HAP-1 (cell line): ENCODE data around the gene LPIN3.

Source experiments
- DNase-seq, 2 experiments: peaks; one replicate each; pipeline ENCODE4 v3.0.0-alpha.2; 2016 to 2020; ENCODE audit warnings: low spot score in 2 of 2
- H3K27me3 ChIP-seq: fragments of 250-450 bp; sonication (Bioruptor Pico); 2 replicates; pipeline ENCODE4 v1.5.1; 2020; ENCODE audit warnings: low read depth, mild to moderate bottlenecking, moderate library complexity
- H3K36me3 ChIP-seq: fragments of 250-450 bp; sonication (Bioruptor Pico); replicated peaks from 2 replicates; pipeline ENCODE4 v1.5.1; 2020; ENCODE audit warnings: mild to moderate bottlenecking
- H3K4me1 ChIP-seq: fragments of 250-450 bp; sonication (Bioruptor Pico); 2 replicates; pipeline ENCODE4 v1.5.1; 2020; ENCODE audit warnings: mild to moderate bottlenecking
- H3K4me3 ChIP-seq: fragments of 250-450 bp; sonication (Bioruptor Pico); 2 replicates; pipeline ENCODE4 v1.5.1; 2020; ENCODE audit warnings: mild to moderate bottlenecking, moderate library complexity
- H3K9me3 ChIP-seq: fragments of 250-450 bp; sonication (Bioruptor Pico); 2 replicates; pipeline ENCODE4 v1.5.1; 2020; ENCODE audit warnings: mild to moderate bottlenecking, moderate library complexity
- in situ Hi-C: fragments of 300-500 bp; cut with MboI; formaldehyde crosslinking; loops from 3 replicates; pipeline ENCODE4 v1.14.3; 2020; ENCODE audit warnings: low sequenced_read_pairs, inconsistent platforms, mixed read lengths

The LPIN3 gene, protein sequence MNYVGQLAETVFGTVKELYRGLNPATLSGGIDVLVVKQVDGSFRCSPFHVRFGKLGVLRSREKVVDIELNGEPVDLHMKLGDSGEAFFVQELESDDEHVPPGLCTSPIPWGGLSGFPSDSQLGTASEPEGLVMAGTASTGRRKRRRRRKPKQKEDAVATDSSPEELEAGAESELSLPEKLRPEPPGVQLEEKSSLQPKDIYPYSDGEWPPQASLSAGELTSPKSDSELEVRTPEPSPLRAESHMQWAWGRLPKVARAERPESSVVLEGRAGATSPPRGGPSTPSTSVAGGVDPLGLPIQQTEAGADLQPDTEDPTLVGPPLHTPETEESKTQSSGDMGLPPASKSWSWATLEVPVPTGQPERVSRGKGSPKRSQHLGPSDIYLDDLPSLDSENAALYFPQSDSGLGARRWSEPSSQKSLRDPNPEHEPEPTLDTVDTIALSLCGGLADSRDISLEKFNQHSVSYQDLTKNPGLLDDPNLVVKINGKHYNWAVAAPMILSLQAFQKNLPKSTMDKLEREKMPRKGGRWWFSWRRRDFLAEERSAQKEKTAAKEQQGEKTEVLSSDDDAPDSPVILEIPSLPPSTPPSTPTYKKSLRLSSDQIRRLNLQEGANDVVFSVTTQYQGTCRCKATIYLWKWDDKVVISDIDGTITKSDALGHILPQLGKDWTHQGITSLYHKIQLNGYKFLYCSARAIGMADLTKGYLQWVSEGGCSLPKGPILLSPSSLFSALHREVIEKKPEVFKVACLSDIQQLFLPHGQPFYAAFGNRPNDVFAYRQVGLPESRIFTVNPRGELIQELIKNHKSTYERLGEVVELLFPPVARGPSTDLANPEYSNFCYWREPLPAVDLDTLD

GRCh38 chr20:41340327-41341055 lies at the start of gene LPIN3:
LPIN3 (plus strand) TSS chr20:41340821; CDS start chr20:41345804, 4,983 bp downstream.
- DNase-seq: peak; percentile 85 to 96
- in situ Hi-C loops: loop anchor here (5.0 to 10.0 kb wide), 2 partner anchors 163 to 376 kb away; no protein-coding TSS in a partner anchor
- Histone ChIP-seq H3K9me3 (no peaks in the 10 kb centered on the region), H3K4me1 (peaks cover 13% of the 10 kb centered on the region), H3K4me3 (peak within 1 kb of the TSS; percentile 33), H3K27me3 (no peaks in the 10 kb centered on the region), H3K36me3 (no peaks in the 10 kb centered on the region)

GRCh38 chr20:41293269-41294037 lies 47.2 kb upstream of the LPIN3 start:
- no peak for DNase-seq
- Histone ChIP-seq H3K4me1 (no peaks in the 10 kb centered on the region; the same call in none of the 2 replicates), H3K4me3 (no peak overlapping the region), H3K9me3 (no peaks in the 10 kb centered on the region), H3K36me3 (no peaks in the 10 kb centered on the region), H3K27me3 (no peaks in the 10 kb centered on the region)
- in situ Hi-C loops: no loop called here

- in situ Hi-C loops: no loop called here
- Histone ChIP-seq H3K27me3 (no peaks in the 10 kb centered on the region), H3K4me3 (no peak overlapping the region), H3K9me3 (no peaks in the 10 kb centered on the region), H3K4me1 (no peaks in the 10 kb centered on the region), H3K36me3 (no peaks in the 10 kb centered on the region)
- no peak for DNase-seq
Measured at GRCh38 chr20:41299899-41300298, 40.7 kb upstream of the LPIN3 start.

GRCh38 chr20:41300383-41300782 lies 40.2 kb upstream of the LPIN3 start:
- H3K9me3 ChIP-seq: no peaks in the 10 kb centered on the region
- H3K4me3 ChIP-seq: no peak overlapping the region
- in situ Hi-C loops: no loop called here
- no peaks in the 10 kb centered on the region for H3K27me3 ChIP-seq
- no peak for DNase-seq
- H3K4me1 ChIP-seq: no peaks in the 10 kb centered on the region
- H3K36me3 ChIP-seq: no peaks in the 10 kb centered on the region

GRCh38 chr20:41300886-41301285 lies 39.7 kb upstream of the LPIN3 start:
- no peaks in the 10 kb centered on the region for H3K4me1 ChIP-seq
- no peak overlapping the region for H3K4me3 ChIP-seq
- H3K36me3 ChIP-seq: no peaks in the 10 kb centered on the region
- no peaks in the 10 kb centered on the region for H3K27me3 ChIP-seq
- H3K9me3 ChIP-seq: no peaks in the 10 kb centered on the region
- in situ Hi-C loops: no loop called here
- DNase-seq: no peak

- Histone ChIP-seq H3K27me3 (no peaks in the 10 kb centered on the region), H3K9me3 (no peaks in the 10 kb centered on the region), H3K4me3 (no peak overlapping the region), H3K36me3 (no peaks in the 10 kb centered on the region), H3K4me1 (no peaks in the 10 kb centered on the region)
- in situ Hi-C loops: no loop called here
- no peak for DNase-seq
Measured at GRCh38 chr20:41304002-41304401, 36.6 kb upstream of the LPIN3 start.

DNA sequence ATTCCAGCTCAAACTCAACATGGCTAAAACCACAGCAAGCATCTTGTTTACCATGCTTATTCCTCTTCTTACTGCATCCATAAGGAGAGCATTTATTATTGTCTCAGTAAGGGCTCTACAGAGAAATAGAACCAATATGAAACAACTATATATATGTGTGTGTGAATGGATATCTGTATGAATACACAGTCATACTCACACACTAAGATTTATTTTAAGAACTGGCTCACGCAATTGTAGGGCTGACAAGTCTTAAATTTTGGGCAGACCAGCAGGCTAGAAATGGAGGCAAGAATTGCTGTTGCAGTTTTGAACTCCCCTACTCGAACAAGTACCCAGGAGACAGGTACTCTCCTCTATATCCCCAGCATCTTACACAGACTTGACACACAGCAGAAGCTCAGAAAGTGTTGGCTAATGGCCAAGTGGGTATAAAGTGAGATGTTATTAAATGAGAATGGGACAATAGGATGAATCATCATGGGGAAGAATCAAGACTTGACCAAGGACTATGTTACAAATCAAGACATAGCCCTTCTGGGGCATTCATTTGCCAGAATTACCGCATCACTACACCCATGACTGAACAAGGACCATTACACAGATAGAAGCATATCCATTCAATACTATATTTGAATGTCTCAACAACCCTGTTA lies 36.1 kb upstream of the LPIN3 start:
- Histone ChIP-seq H3K4me1 (no peaks in the 10 kb centered on the region), H3K27me3 (no peaks in the 10 kb centered on the region), H3K4me3 (no peak overlapping the region), H3K9me3 (no peaks in the 10 kb centered on the region), H3K36me3 (no peaks in the 10 kb centered on the region)
- no peak for DNase-seq
- in situ Hi-C loops: no loop called here

- no peaks in the 10 kb centered on the region for H3K9me3 ChIP-seq
- no peaks in the 10 kb centered on the region for H3K36me3 ChIP-seq
- in situ Hi-C loops: no loop called here
- H3K4me3 ChIP-seq: no peak overlapping the region
- no peaks in the 10 kb centered on the region for H3K4me1 ChIP-seq
- no peak for DNase-seq
- H3K27me3 ChIP-seq: no peaks in the 10 kb centered on the region
Measured at GRCh38 chr20:41306061-41306727, 34.4 kb upstream of the LPIN3 start.

- Histone ChIP-seq H3K9me3 (no peaks in the 10 kb centered on the region), H3K27me3 (no peaks in the 10 kb centered on the region), H3K4me3 (no peak overlapping the region), H3K36me3 (no peaks in the 10 kb centered on the region), H3K4me1 (no peaks in the 10 kb centered on the region)
- in situ Hi-C loops: no loop called here
- DNase-seq: no peak
Measured at GRCh38 chr20:41307021-41307420, 33.6 kb upstream of the LPIN3 start.

GRCh38 chr20:41308290-41308711 lies 32.3 kb upstream of the LPIN3 start:
- no peaks in the 10 kb centered on the region for H3K27me3 ChIP-seq

DNA sequence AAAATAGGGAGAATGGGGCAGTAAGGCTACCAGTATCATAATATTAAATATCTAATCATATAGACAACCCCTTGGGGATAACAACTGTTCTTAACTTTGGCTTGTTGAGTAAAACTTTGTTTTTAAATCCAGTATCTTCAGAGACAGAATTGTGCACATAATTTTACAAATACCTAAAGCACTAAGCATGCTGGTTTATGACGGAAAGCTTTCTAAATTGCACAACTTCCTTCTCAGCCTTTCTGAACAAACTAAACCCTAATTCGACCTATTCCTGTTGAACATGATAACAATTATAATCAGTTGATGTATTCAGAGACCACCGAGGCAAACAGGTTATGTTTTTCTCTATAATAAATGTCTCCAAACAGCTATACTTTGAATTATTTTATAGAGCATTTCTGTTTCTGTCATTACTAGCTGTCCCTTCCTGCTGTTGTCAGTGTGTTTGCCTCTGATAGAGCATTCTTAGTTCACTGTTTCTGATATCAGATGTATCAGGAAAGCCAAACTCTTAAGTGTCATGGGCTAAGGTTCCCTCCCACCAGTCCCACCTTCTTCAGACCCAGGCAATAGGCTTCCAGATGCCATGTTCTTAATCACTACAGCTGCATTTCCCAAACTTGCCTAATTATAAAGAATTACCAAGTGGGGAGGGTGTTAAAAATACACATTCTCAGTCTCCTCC lies 31.8 kb upstream of the LPIN3 start:
- H3K4me3 ChIP-seq: no peak overlapping the region
- no peaks in the 10 kb centered on the region for H3K9me3 ChIP-seq
- DNase-seq: no peak
- H3K4me1 ChIP-seq: no peaks in the 10 kb centered on the region
- no peaks in the 10 kb centered on the region; the same call in 1 of the 2 replicates for H3K36me3 ChIP-seq
- H3K27me3 ChIP-seq: no peaks in the 10 kb centered on the region
- in situ Hi-C loops: no loop called here

More at GRCh38 chr20:41308290-41308711, 32.3 kb upstream of the LPIN3 start:
- Histone ChIP-seq H3K4me3 (no peak overlapping the region), H3K9me3 (no peaks in the 10 kb centered on the region), H3K36me3 (no peaks in the 10 kb centered on the region; the same call in 1 of the 2 replicates), H3K4me1 (no peaks in the 10 kb centered on the region)
- no peak for DNase-seq
- in situ Hi-C loops: no loop called here

- peaks cover 2% of the 10 kb centered on the region for H3K4me1 ChIP-seq
- no peaks in the 10 kb centered on the region for H3K27me3 ChIP-seq
- H3K36me3 ChIP-seq: no peaks in the 10 kb centered on the region; the same call in 1 of the 2 replicates
- H3K9me3 ChIP-seq: no peaks in the 10 kb centered on the region
- DNase-seq: no peak
- no peak overlapping the region for H3K4me3 ChIP-seq
- in situ Hi-C loops: no loop called here
Measured at GRCh38 chr20:41309817-41310216, 30.8 kb upstream of the LPIN3 start.
